Prostate gland (tissue), 2 donors: ENCODE measurements around the gene FCMR.

Experiments
- POLR2A ChIP-seq: fragments of 450-650 bp; IDR thresholded peaks from one replicate; pipeline ENCODE4 v1.6.1; 2016; ENCODE audit warnings: antibody characterized with exemption, mild to moderate bottlenecking
- TF ChIP-seq, protein P1 (sequence below), 4 experiments: fragments of 200-600 bp in 2 of 4; fragments of 450-650 bp in 2 of 4; sonication (generic) in 2 of 4; IDR thresholded peaks; 1 replicate in 3 of 4; 2 replicates in 1 of 4; pipeline ENCODE4 v1.5.1; 2016 to 2019; ENCODE audit warnings: antibody characterized with exemption in 4 of 4, mild to moderate bottlenecking in 2 of 4, moderate library complexity in 2 of 4

DNA sequence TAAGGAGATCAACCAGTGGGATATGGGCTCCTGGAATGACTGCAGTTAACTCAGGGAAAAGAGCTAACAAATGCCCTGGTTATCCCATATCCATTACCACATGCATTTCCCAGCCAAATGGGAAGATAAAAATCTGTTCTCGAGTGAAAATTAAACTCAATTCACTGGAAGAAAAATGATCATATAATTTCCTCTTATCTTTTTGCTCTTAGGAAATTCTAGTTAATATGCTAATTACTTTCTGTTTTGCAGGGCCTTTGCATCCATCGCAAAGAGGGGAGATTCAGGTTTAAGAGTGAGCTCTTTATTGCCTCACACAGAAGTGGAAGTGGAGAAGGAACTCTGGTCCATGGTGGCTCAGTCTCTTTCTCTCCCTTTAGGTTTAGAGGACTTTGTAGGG lies 28.4 kb downstream of the FCMR start:
- TF ChIP-seq, protein P1, sequence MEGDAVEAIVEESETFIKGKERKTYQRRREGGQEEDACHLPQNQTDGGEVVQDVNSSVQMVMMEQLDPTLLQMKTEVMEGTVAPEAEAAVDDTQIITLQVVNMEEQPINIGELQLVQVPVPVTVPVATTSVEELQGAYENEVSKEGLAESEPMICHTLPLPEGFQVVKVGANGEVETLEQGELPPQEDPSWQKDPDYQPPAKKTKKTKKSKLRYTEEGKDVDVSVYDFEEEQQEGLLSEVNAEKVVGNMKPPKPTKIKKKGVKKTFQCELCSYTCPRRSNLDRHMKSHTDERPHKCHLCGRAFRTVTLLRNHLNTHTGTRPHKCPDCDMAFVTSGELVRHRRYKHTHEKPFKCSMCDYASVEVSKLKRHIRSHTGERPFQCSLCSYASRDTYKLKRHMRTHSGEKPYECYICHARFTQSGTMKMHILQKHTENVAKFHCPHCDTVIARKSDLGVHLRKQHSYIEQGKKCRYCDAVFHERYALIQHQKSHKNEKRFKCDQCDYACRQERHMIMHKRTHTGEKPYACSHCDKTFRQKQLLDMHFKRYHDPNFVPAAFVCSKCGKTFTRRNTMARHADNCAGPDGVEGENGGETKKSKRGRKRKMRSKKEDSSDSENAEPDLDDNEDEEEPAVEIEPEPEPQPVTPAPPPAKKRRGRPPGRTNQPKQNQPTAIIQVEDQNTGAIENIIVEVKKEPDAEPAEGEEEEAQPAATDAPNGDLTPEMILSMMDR (IDR thresholded peaks at IDR 0.05), result no peak
- TF ChIP-seq POLR2A, result no peak
